GM19099 (cell line): ENCODE results near the gene NEK6.

Experiments used
- POLR2A ChIP-seq: IDR thresholded peaks from 3 replicates; pipeline ENCODE4 v1.6.1; 2011; ENCODE audit warnings: low read depth; ENCODE audit not compliant: insufficient read length; ENCODE audit errors: extremely low read depth

Gene NEK6

GRCh38 chr9:124218987-124219461, 38.7 kb upstream of the NEK6 start:
- TF ChIP-seq POLR2A: no peak

GRCh38 chr9:124220946-124221451, 36.8 kb upstream of the NEK6 start:
- TF ChIP-seq POLR2A: no peak

GRCh38 chr9:124221676-124222075, 36.1 kb upstream of the NEK6 start:
- no peak for TF ChIP-seq POLR2A

GRCh38 chr9:124222109-124222508, 35.6 kb upstream of the NEK6 start:
- no peak for TF ChIP-seq POLR2A

GRCh38 chr9:124222918-124223720, 34.6 kb upstream of the NEK6 start:
- TF ChIP-seq POLR2A: no peak

GRCh38 chr9:124225945-124226344, 31.8 kb upstream of the NEK6 start:
- TF ChIP-seq POLR2A: no peak

GRCh38 chr9:124228516-124228915, 29.2 kb upstream of the NEK6 start:
- TF ChIP-seq POLR2A: no peak

GRCh38 chr9:124231095-124231737, 26.5 kb upstream of the NEK6 start:
- TF ChIP-seq POLR2A: no peak

GRCh38 chr9:124238546-124239140, 19.1 kb upstream of the NEK6 start:
- TF ChIP-seq POLR2A: no peak

GRCh38 chr9:124239249-124240073, 18.3 kb upstream of the NEK6 start:
- no peak for TF ChIP-seq POLR2A

- TF ChIP-seq POLR2A: no peak
Observed at GRCh38 chr9:124242331-124243194, 15.2 kb upstream of the NEK6 start.

- TF ChIP-seq POLR2A: no peak
Observed at GRCh38 chr9:124248066-124248465, 9.7 kb upstream of the NEK6 start.

GRCh38 chr9:124248960-124249359, 8.8 kb upstream of the NEK6 start:
- TF ChIP-seq POLR2A: no peak

GRCh38 chr9:124251204-124251603, 6.5 kb upstream of the NEK6 start:
- TF ChIP-seq POLR2A: no peak
